Measurements from ENCODE around the gene ANO5.

The ANO5 gene, protein sequence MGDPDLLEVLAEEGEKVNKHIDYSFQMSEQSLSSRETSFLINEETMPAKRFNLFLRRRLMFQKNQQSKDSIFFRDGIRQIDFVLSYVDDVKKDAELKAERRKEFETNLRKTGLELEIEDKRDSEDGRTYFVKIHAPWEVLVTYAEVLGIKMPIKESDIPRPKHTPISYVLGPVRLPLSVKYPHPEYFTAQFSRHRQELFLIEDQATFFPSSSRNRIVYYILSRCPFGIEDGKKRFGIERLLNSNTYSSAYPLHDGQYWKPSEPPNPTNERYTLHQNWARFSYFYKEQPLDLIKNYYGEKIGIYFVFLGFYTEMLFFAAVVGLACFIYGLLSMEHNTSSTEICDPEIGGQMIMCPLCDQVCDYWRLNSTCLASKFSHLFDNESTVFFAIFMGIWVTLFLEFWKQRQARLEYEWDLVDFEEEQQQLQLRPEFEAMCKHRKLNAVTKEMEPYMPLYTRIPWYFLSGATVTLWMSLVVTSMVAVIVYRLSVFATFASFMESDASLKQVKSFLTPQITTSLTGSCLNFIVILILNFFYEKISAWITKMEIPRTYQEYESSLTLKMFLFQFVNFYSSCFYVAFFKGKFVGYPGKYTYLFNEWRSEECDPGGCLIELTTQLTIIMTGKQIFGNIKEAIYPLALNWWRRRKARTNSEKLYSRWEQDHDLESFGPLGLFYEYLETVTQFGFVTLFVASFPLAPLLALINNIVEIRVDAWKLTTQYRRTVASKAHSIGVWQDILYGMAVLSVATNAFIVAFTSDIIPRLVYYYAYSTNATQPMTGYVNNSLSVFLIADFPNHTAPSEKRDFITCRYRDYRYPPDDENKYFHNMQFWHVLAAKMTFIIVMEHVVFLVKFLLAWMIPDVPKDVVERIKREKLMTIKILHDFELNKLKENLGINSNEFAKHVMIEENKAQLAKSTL

DNA sequence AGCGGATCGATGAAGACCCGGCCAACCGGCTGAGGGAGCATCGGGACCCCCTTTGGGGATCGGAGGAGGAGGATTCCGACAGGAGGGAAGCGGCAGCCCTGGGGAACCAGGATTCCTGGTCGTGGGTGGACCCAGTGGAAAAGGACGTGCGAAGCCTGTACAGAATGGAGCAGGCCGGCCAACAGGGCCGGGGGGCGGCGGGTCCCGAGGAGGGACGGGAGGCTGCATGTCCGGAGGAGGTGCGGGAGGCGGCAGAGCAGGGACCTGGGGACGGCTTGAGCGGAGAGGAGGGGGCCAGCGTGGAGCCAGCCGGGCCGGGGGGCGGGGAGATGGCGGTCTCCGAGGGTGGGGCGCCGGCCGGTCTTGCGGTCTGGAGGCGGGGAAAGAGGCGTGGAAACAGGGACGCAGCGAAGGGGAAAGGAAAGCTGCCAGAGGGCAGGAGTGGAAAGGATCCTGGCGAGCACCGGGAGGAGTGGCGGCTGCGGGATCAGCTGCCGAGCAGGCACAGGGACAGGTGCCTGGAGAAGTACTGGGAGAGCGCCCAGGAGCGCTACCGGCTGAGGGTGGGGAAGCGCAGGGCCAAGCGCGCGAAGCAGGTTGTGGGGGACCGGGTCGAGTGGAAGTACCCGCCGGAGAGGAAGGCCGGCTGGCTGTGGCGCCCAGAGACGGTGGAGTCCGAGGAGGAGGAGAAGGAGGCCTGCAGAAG lies at the start of gene ANO5:
ANO5 (plus strand) TSS at position 444 of the 706 bp plus-strand sequence. CDS start 408 bp downstream, outside the sequence.
- peak; percentile 90 for DNase-seq

DNA sequence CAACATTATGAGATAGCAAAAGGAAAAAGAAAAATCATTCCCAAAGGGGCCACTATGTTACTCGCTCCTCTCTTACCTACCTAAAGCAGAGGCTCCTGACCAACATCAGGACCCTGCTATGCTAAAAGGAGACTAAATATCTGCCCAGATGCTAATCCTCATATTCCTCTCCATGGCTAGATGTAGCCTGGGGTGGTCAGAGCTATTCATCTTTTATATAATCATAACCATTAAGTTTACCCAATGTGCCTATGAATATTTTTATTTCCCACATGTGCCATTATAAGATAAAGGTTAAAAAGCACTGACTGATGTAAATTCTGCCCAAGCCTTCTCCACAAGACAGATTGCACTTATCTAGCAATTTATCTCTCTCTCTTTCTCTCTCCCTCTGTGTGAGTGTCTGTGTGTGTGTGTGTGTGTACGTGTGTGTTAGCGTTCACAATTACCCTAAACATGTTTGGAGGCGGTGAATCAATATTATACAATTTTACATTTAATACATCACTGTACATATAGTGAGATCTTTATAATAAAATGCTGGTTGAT lies 41.2 kb upstream of the ANO5 start:
- no peak for DNase-seq

DNA sequence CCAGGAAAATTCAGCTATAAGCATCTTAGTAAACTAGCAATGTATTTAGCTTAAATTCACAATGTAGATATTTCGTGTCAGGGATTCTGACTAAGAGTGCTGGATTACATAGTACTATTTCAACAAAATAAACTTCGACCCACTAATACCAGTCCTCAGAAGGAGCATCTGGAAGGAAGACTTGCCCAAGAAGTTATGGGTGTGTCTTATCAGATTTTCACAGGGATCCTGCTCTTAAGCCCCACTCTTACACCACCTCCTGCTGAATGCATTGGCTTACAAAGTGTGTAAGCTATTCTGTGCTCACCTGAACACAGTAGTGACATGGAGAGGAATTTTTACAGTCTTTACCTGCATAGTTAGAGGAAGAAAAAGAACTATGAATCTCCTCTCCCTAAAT lies 35.4 kb upstream of the ANO5 start:
- DNase-seq, result no peak

DNA sequence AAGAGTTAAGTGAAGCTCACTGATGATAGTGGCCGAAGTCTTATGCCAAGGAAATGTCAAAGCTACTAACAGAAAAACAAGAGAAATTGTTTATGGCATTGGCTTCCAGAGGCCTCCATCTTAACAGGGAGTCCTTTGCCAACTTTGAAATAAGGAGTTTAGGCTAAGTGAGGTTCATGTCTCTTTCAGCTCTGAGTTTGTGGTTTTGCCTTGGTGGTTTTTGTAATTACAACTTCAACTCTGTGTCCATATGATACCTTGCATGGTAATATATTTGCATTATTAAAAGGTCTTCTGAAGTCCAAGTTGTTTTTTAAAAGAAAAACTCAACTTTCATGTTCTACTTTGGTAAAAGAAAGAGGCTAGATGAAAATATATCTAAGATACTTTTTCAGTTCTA lies 31.4 kb upstream of the ANO5 start:
- DNase-seq, result no peak

DNA sequence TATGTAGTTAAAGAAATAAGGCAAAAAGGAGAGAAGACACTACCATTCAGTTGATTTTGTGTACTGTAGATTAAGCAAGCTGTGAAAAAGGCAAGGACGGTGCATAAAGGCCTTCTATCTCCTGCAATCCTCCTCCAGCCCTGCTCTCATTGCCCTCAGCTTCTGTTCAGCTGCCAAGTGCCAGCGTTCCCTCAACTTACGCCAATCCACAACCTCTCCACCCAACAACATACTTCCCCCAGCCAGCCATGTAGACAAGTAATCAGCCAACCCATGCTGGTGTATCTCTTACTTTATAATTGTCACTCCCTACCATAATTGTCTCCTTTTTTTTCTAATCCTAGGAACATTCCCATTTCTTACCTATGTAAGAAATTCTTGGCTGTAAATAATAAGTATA lies 30.1 kb upstream of the ANO5 start:
- no peak for DNase-seq

DNA sequence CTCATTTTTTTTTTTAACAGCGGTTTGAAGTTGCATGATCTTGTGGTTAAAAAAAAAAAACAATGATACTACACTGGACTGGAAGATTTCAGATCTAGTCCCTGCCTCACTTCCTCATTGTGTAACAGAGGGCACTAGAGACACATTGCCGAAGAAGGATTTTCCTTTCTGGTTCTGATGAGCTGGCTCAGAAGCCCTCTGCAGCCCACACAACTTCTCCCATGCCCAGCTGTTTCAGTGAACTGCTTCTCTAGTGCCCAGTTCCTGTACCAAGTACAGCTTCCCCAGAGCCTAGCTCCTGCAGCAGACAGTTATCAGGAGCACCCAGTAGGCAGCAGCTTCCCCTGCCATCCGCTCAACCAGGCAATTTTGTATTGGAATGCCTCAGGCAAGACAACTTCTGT lies 29.5 kb upstream of the ANO5 start:
- DNase-seq, result peak; percentile 61

DNA sequence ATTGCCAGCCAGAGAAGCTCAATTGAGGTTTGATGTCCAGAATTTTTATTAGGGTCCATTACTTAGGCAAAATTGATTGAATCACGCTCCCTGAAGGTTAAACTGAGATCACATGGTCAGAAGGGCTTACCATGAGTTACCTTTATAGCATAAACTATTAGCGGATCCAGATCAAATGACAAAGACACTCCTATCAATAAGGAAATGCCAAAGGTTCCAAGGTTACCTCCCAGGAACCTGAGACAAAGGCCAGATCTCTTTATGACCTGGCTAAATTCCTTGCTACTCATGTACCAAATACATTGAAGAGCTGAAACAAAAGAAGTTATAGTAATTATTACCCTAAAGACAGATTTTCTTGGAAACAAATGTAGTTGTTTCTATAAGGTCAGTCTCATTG lies 27.8 kb upstream of the ANO5 start:
- DNase-seq, result no peak

DNA sequence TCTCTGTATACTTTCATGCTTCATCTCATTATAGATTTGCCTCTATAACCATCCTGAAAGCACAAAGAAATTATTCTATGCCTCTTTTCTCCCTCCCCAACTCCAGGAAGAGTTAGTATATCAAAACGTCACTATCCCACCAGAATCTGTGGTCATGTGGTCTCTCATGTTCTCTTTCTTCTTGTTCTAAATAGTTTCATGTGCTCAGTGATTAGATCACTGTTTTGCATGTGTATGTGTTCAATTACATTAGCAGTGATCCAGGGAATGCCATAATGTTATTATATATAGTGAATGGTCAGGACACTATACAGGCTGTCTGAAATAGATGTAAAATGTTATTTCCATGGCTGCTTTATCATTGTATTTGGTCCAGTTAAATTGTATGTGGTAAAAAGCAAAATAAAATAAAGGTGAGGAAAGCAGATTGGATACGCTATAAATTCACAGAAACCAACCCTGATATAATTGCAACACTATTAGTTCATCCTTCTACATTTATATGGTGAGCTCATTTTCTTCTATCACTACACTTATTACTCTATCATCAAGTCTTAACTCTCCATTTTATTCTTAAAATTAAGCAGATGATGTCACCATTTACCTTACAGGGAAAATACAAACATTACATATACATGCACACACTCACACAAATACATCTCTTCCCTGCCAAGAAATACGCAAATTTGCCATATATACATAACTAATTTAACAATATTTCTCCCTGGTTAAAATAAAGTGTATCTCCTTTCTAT lies 26.9 kb upstream of the ANO5 start:
- DNase-seq, result no peak

DNA sequence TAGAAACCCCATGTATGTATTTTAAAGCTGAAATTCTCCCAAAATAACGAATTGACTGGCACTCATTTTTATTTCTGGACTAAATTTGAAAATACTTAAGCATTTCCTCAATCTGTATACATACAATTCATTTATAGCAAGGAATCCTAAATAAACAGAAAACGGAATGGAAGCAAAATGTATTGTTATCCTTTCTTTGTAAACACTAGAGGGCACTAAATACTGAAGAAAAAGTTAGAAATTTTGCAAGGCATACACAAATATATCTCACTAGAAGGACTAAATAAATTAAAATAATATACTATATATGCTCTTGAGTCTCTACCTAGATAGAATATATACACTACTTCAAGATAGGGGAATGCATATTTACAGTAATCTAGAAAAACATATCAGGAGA lies 23.1 kb upstream of the ANO5 start:
- DNase-seq, result no peak

DNA sequence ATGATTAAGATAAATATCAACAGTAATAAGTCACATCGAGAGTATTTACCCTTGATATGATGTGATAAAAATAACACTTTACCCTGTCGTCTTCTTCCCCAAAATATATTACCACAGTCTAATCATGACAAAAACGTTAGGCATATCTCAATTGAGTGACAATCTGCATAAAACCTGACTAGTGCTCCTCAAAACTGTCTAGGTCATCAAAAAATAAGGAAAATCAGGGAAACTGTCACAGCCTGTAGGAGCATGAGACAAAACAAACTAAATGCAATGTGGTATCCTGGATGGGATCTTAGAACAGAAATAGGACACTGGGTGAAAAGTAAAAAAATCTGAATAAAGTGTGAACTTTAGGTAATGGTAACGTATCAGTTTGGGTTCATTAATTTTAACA lies 19.4 kb upstream of the ANO5 start:
- no peak for DNase-seq

DNA sequence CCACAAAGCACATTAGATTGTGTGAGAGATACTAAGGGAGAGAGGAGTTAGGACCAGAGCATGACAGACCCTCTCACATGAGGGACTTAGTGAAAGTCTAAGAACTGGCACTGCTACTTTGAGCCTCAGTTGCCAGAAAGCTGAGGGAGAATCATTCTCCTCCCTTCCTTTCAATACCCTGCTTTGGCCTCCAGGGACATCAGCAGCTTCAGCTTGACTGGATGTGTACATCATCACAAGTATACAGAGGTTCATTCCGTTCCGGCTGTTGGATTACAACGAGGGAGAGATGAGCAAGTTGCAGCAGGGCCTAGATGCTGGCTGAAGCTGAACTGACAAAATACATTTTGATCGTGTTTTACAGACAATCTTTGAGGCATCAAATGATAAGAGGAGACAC lies 15.7 kb upstream of the ANO5 start:
- DNase-seq, result no peak

DNA sequence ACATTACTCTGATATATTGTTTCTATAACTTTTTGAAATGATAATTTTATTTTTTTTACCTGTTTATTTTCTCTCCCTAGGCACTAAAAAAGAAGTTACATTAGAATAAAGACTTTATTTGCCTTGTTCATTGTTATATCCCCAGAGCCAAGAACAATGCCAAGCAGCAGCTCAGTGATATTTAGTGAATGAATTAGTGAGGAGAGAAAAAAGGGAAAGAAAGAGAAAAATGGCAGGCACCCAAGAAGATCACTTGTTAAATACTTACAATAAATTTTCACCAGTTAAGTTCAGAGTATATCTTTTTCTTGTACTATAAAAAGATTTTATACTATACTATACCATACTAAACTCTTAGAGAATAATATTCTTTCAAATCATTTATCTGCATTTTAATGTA lies 13.3 kb upstream of the ANO5 start:
- no peak for DNase-seq

DNA sequence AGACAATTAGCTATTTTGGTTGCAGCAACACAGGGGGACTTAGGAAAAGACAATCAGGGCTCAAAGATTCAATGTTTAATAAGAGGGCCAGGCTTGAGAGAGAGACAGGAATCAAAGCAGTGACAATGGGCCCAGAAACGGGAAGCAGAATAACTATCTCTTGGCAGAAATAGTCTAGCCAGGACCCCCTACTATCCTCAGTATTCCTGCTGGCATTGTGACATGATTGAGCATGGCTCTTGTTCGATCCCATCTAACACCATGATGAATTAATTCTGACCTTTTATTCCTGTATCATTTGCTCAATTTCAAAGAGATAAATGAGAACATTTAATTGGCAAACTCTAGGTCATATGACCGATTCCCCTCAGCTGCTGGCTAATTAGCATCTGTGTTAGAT lies 12.8 kb upstream of the ANO5 start:
- DNase-seq, result no peak

DNA sequence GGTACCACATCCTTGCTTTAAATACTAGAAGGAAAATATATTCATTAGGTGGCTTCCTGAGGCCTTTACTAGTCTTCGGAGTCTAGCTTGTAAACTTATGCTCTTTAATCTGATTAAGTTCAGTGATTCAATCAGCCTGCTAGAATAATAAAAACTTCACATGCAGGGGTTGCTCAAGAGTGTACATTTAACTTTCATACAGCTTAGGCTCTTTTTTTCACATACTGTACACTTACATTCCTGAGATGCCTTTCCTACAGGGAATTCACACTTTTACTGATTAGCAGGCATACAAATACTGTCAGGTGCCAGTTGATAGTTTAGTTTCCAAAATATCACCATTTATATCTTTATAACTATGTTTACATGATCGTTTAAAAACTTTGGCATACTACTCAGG lies 3.2 kb upstream of the ANO5 start:
- DNase-seq, result no peak

DNA sequence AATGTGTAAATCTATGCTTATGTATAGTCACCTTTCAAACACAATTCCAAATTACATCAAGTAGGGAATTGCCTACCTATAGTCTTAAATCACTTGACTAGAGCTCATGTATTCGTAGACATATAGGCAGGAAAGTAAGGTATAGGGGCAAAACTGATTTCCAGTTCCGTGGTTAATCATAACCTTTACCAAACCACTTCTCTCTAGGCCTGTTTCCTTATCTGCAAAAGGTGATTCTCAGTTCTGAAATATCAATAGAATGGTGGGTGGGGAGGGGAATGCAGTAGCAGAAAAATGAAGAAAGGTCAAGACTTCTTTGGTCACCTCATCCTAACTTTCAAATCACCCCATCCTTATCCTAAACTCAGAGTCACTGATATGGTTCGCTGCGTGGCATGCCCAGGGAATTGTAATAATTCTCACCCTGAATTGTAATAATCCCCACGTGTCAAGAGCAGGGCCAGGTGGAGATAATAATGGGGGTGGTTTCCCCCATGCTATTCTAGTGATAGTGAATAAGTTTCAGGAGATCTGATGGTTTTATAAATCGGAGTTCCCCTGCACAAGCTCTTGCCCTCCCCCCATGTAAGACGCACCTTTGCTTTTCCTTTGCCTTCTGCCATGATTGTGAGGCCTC lies 1.9 kb upstream of the ANO5 start:
- DNase-seq, result no peak

DNA sequence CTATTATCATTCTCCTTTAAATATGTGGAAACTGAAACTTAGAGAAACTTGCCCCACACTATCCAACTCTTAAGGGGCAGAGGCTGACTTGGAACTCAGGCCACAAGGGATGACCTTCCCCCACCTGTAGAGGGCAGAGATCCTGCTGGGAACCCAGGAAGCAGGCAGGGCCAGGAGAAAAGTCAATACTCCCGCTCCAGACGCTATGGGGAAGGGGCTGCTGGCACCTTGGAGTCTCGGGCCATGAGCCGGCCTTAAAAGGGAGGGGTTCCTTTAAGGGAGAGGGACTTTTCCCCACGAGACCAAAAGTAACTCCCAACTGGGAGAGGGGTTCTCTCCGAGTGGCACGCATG lies 620 bp upstream of the ANO5 start:
- peak; percentile 81 for DNase-seq

DNA sequence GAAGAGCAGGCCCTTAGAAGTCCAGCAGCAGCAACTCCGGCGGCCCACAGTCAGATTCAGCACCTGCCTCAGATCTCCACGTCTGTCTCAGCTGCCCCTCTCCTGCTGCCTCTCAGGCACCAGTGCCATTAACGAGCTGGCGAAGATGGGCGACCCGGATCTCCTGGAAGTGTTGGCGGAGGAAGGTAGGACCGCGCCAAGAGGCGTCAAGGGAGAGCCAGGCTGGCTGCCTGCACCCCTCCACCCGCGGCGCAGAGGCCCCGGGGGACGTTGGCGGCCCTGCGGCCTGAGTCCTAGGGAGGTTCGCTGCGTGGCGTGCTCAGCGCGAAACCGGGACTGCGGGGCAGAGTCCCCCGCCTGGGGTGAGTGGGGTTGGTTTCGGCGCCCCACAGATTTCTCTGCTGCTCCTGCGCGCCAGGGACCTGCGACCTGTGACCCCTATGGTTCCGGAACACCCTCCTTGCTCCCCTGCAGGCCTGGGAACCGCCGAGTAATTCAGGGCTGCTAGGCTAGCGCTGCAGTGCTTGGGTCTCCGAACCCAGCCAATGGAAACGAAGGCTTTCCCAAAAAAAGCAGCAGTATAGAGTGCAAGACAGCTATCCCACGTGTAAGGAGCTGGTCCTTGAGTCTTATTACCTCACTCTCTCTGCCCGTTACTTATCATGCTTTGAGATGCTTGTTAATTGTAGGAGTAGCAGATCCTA lies 615 bp downstream of the ANO5 start:
- DNase-seq, result peak; percentile 73

DNA sequence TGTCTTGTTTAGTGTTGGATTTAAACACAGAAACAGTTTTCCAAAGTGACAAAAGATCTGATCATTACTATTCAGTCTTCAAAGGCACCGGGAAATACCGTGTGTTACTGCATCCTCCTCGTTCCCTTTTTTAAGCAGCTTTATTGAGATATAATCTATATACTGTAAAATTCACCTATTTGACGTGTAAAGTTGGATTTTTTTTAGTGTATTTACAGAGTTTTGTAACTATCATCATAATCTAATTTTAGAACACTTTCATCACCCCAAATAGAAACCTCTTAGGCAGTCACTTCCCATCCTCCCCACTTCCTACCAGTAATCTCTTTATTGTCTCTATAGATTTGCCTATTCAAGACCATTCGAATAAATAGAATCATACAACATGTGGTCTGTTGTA lies 1.4 kb downstream of the ANO5 start:
- DNase-seq, result no peak

DNA sequence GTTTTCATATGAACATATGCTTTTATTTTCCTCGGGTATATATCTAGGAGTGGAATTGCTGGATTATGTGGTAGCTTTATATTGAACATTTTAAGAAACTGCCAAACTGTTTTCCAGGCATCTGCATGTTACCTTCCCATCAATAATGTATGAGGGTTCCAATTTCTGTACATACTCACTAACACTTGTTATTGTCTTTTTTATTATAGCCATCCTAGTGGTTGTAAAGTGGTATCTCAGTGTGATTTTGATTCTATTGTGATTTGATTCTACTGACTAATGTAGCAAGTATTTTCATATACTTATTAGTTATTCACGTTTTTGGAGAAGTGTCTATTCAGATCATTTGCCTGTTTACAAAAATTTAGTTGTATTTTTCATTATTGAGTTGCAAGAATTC lies 2.0 kb downstream of the ANO5 start:
- no peak for DNase-seq

DNA sequence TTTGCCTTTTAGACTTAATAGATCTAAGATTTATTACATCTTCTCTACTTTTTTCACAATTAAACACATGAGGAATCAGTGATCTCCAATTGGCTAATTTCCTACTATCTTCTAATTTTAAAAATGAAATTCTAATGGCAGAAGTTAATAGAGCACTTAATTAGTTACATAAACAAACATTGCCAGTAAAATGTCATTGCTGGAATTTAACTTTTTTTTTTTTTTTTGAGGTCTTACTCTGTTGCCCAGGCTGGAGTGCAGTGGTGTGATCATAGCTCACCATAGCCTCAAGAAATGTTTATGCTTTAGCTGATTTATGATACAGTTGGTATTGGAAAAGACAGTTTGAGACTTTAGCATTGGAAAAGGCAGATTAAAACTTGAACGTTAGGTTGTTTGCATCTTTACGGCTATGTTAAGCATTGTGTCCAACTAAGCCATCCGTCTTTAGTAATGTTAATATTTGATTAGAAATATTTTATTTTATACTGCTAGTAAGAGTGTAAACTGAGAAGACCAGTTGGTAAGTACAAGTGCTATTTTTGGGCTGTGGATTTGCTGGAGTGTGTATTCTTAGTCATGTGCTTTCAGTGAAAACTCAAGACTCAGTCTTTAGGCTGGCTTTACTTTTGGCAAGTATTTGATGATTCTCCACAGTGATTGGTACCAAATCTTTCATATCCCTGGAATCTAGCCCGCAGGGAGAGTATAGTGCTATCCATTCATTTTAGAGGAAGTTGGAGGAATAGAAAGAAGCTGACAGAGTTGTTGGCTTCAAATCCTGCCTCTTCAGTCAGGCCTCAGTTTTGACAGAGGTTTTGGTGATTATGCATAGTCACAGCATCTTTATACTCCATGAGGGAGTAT lies 4.5 kb downstream of the ANO5 start:
- no peak for DNase-seq

All from islet precursor cell (in vitro differentiated cells).